Activated CD8-positive, alpha-beta T cell treated with anti-CD3 and anti-CD28 coated beads for 36 hours (primary cell): ENCODE data around the gene PKLR. TPM values are rescaled to one million over a fixed set of nuclear protein-coding genes. Genes with fewer than 3 reads are reported as not detected.
"Not testable (repeated sequence)": the region's sequence is repeated elsewhere in the genome, so short reads cannot be mapped to it uniquely, and the experiment has no call there.

Experiments used
- ATAC-seq: fragments of 200-7000 bp; cut with Tn5 transposase; one replicate; pipeline ENCODE4 v1.10.0; 2021; ENCODE audit warnings: mild to moderate bottlenecking, moderate library complexity
- CTCF ChIA-PET: fragments of 350-600 bp; sonication (Branson Sonifier 250); formaldehyde crosslinking; loops from one replicate; lab custom pipeline; 2021; ENCODE audit warnings: antibody characterized with exemption; lab: Charles Lee
- POLR2A ChIA-PET: fragments of 350-600 bp; sonication (Branson Sonifier 250); formaldehyde crosslinking; loops from one replicate; lab custom pipeline; 2021; ENCODE audit warnings: antibody characterized with exemption; lab: Charles Lee
- DNase-seq: peaks from one replicate; pipeline ENCODE4 v3.0.0-alpha.2; 2020
- H3K27ac Mint-ChIP-seq: one replicate; pipeline ENCODE4 v1.8.0; 2021; ENCODE audit warnings: mild to moderate bottlenecking, mixed read lengths
- H3K27me3 Mint-ChIP-seq: one replicate; pipeline ENCODE4 v1.8.0; 2021; ENCODE audit warnings: mixed read lengths
- H3K36me3 Mint-ChIP-seq: one replicate; pipeline ENCODE4 v1.8.0; 2021; ENCODE audit warnings: low read depth, mixed read lengths
- H3K4me1 Mint-ChIP-seq: one replicate; pipeline ENCODE4 v1.8.0; 2021; ENCODE audit warnings: low read depth, mixed read lengths
- H3K4me3 Mint-ChIP-seq: one replicate; pipeline ENCODE4 v1.8.0; 2021; ENCODE audit warnings: mild to moderate bottlenecking, moderate library complexity, mixed read lengths
- H3K9me3 Mint-ChIP-seq: one replicate; pipeline ENCODE4 v1.8.0; 2021; ENCODE audit warnings: mixed read lengths
- intact Hi-C: fragments of 100-400 bp; cut with micrococcal nuclease; formaldehyde crosslinking; loops from one replicate; pipeline ENCODE4 v1.10.0; 2022
- total RNA-seq, 2 experiments: library from RNA; stranded (reverse); gene quantifications; one replicate each; pipeline ENCODE4 v1.2.3, GENCODE V29; 2021
- TF ChIP-seq, protein P1 (sequence below): fragments of 200-600 bp; IDR thresholded peaks from one replicate; pipeline ENCODE4 v1.8.0; 2022; ENCODE audit warnings: antibody characterized with exemption, mild to moderate bottlenecking

PKLR gene
- total RNA-seq, 2 experiments from 2014 or later: not detected

DNA sequence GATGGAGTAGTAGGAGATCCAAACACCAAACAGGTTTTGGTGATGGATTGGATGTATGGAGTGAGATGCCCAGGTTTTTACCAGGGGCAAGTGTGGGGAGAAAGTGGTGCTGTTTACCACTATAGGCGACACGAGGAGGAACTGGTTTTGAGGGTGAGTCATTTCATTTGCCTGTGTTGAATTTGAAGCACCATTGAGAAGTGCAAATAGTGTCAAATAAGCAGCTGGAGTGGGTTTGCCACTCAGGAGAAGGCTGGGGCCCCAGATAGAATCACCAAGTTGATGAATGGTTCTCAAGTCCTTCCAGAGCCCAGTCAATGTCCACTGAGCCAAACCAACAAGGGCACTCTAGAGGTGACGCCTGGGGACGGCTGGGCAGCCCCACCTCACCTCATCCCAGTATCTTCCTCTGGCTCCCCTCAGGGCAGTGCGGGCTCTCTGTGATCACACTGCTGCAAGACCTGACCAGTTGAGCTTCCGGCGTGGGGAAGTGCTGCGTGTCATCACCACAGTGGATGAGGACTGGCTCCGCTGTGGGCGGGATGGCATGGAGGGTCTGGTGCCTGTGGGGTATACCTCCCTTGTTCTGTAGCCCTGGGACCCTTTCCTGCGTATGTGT lies 28.9 kb upstream of the PKLR start:
- CTCF ChIA-PET: no interaction called here
- H3K4me1 Mint-ChIP-seq: peaks cover 7% of the 10 kb centered on the region

DNA sequence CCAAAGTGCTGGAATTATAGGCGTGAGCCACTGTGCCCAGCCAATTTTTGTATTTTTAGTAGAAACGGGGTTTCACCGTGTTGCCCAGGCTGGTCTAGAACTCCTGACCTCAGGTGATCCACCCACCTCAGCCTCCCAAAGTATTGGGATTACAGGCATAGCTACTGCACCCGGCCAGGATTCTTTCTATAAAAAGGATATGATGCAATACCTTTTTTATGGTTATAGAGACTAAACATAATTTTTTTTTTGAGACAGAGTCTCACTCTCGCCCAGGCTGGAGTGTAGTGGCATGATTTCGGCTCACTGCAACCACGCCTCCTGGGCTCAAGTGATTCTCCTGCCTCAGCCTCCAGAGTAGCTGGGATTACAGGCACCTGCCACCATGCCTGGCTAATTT lies 27.6 kb upstream of the PKLR start:
- POLR2A ChIA-PET, H3K27me3 Mint-ChIP-seq, H3K4me3 Mint-ChIP-seq, ATAC-seq, DNase-seq, intact Hi-C loops, H3K9me3 Mint-ChIP-seq, H3K4me1 Mint-ChIP-seq: not testable (repeated sequence)
- Mint-ChIP-seq H3K27ac (peak overlapping the region; percentile 42), H3K36me3 (peaks cover 15% of the 10 kb centered on the region)
- CTCF ChIA-PET: interaction anchor here (1.2 to 3.7 kb wide), 2 partner anchors 50 to 78 kb away, joined by 3 to 24 read pairs; no protein-coding TSS in a partner anchor

More for the DNA sequence above, 28.9 kb upstream of the PKLR start:
- POLR2A ChIA-PET: no interaction called here
- intact Hi-C loops: no loop called here
- H3K4me3 Mint-ChIP-seq: no peak overlapping the region
- no peaks in the 10 kb centered on the region for H3K27me3 Mint-ChIP-seq
- TF ChIP-seq, protein P1, sequence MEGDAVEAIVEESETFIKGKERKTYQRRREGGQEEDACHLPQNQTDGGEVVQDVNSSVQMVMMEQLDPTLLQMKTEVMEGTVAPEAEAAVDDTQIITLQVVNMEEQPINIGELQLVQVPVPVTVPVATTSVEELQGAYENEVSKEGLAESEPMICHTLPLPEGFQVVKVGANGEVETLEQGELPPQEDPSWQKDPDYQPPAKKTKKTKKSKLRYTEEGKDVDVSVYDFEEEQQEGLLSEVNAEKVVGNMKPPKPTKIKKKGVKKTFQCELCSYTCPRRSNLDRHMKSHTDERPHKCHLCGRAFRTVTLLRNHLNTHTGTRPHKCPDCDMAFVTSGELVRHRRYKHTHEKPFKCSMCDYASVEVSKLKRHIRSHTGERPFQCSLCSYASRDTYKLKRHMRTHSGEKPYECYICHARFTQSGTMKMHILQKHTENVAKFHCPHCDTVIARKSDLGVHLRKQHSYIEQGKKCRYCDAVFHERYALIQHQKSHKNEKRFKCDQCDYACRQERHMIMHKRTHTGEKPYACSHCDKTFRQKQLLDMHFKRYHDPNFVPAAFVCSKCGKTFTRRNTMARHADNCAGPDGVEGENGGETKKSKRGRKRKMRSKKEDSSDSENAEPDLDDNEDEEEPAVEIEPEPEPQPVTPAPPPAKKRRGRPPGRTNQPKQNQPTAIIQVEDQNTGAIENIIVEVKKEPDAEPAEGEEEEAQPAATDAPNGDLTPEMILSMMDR: no peak
- DNase-seq: no peak
- H3K36me3 Mint-ChIP-seq: peaks cover 15% of the 10 kb centered on the region
- no peaks in the 10 kb centered on the region for H3K9me3 Mint-ChIP-seq
- H3K27ac Mint-ChIP-seq: peak overlapping the region; percentile 27
- ATAC-seq: no peak

DNA sequence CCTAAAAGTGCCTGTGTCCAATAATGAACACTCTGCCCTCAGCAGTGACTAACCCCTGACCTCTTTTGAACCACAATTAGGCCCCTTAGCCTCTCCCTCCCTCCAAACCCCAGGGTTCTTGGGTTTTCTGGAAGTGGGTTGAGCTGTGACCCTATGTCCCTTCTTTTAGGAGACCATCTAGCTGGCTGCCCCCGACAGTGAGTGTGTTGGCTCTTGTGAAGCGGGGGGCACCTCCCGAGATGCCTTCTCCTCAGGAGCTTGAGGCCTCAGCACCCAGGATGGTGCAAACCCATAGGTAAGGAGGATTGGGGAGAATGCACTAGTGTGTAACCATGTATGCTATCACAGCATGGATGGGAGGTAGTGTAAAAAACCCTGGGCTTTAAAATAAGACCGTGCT lies 26.7 kb upstream of the PKLR start:
- no peak for ATAC-seq
- H3K4me1 Mint-ChIP-seq: peaks cover 10% of the 10 kb centered on the region
- CTCF ChIA-PET: interaction anchor here (0.6 to 3.7 kb wide), 3 partner anchors 23 to 78 kb away, joined by 3 to 24 read pairs (median 3); no protein-coding TSS in a partner anchor
- TF ChIP-seq, protein P1: no peak
- POLR2A ChIA-PET: no interaction called here
- no peaks in the 10 kb centered on the region for H3K27me3 Mint-ChIP-seq
- no peak overlapping the region for H3K4me3 Mint-ChIP-seq
- no peak overlapping the region for H3K27ac Mint-ChIP-seq
- no peaks in the 10 kb centered on the region for H3K9me3 Mint-ChIP-seq
- intact Hi-C loops: no loop called here
- no peak for DNase-seq
- H3K36me3 Mint-ChIP-seq: peaks cover 13% of the 10 kb centered on the region

DNA sequence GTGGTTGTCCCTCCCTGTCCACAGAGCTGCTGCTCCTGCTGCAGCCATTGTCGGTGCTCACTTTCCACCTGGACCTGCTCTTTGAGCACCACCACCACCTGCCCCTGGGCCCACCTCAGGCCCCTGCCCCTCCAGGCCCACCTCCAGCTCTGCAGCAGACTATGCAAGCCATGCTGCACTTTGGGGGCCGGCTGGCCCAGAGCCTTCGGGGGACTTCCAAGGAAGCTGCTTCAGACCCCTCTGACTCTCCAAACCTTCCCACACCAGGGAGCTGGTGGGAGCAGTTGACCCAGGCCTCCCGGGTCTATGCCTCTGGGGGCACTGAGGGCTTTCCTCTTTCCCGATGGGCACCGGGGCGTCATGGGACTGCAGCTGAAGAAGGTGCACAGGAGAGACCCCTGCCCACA lies 25.4 kb upstream of the PKLR start:
- intact Hi-C loops: no loop called here
- H3K4me1 Mint-ChIP-seq: peaks cover 20% of the 10 kb centered on the region
- ATAC-seq (no peak), DNase-seq (no peak)
- CTCF ChIA-PET: interaction anchor here (3.7 kb wide), 1 partner anchor 76 kb away, joined by 24 read pairs; no protein-coding TSS in a partner anchor
- POLR2A ChIA-PET: interaction anchor here (0.5 to 2.2 kb wide), 4 partner anchors 12 to 233 kb away, joined by 3 to 7 read pairs (median 4); no protein-coding TSS in a partner anchor
- H3K27me3 Mint-ChIP-seq: no peaks in the 10 kb centered on the region
- H3K36me3 Mint-ChIP-seq: peaks cover 17% of the 10 kb centered on the region
- H3K9me3 Mint-ChIP-seq: no peaks in the 10 kb centered on the region
- TF ChIP-seq, protein P1: no peak
- H3K27ac Mint-ChIP-seq: no peak overlapping the region
- H3K4me3 Mint-ChIP-seq: no peak overlapping the region

DNA sequence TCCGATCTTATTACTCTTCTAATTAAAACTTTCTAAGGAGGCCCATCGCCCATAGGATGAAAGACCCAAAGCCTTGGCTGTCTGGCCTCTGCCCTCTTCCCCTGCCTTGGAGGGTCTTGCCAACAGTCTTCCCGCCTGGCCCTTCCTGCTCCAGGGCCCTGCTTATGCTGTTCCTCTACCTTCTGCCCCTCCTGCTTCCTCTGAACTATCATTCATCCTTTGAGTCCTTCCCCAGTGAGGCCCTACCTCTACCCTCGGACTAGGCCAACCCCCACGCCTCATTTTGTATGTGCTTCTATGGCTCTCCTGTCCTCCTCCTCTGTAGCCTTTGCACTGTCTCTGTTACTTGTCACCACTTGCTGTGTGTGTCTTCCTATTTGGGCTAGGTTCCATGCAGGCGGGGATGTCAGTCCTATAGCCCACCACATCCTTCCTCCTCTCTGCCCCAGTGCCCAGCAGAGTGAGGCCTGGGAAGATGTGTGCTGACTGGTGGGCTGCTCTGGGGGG lies 24.8 kb upstream of the PKLR start:
- TF ChIP-seq, protein P1: no peak
- CTCF ChIA-PET: interaction anchor here (3.7 kb wide), 1 partner anchor 76 kb away, joined by 24 read pairs; no protein-coding TSS in a partner anchor
- H3K9me3 Mint-ChIP-seq: no peaks in the 10 kb centered on the region
- H3K36me3 Mint-ChIP-seq: peaks cover 15% of the 10 kb centered on the region
- peak; percentile 12 for DNase-seq
- H3K27ac Mint-ChIP-seq: no peak overlapping the region
- ATAC-seq: no peak
- H3K4me3 Mint-ChIP-seq: peak overlapping the region; percentile 81
- H3K27me3 Mint-ChIP-seq: no peaks in the 10 kb centered on the region
- POLR2A ChIA-PET: interaction anchor here (0.5 to 2.2 kb wide), 4 partner anchors 13 to 234 kb away, joined by 3 to 7 read pairs (median 3); no protein-coding TSS in a partner anchor
- peaks cover 22% of the 10 kb centered on the region for H3K4me1 Mint-ChIP-seq
- intact Hi-C loops: no loop called here
